GM13976 (cell line): ENCODE results near the gene GINS2.

Experiments
- DNase-seq: peaks from one replicate; pipeline ENCODE4 v3.0.0; 2012; ENCODE audit warnings: low spot score
- in situ Hi-C: fragments of 300-500 bp; cut with MboI; formaldehyde crosslinking; loops from one replicate; pipeline ENCODE4 v1.12.0; 2022; ENCODE audit warnings: low sequenced_read_pairs, mixed read lengths, inconsistent platforms; ENCODE audit not compliant: unreplicated experiment
- TF ChIP-seq, protein P1 (sequence below): IDR thresholded peaks from 2 replicates; pipeline ENCODE4 v1.5.1; 2012; ENCODE audit warnings: borderline replicate concordance, mild to moderate bottlenecking; ENCODE audit not compliant: insufficient read depth; ENCODE audit errors: extremely low read depth, missing control alignments, control extremely low read depth

GINS2 gene

DNA sequence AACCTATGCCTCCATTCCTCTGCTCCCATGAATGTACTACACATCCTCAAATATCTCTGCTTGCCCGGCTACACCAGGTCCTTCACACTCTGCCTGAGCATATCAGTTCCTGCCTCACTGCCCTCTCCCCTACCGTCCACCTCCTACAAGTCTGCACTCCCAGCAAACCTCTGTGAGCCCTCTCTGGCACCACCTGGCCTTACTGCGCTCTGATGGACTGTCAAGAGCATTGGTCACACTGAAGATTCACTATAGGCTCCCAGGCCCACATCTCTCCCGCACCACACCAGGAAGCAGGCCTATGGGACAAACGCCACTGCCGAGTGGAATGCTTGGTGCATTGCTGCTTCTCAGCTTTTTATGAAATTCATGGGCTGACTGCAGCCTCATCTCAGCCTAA lies 8.9 kb downstream of the GINS2 start:
- in situ Hi-C loops = no loop called here
- no peak for DNase-seq
- TF ChIP-seq, protein P1, sequence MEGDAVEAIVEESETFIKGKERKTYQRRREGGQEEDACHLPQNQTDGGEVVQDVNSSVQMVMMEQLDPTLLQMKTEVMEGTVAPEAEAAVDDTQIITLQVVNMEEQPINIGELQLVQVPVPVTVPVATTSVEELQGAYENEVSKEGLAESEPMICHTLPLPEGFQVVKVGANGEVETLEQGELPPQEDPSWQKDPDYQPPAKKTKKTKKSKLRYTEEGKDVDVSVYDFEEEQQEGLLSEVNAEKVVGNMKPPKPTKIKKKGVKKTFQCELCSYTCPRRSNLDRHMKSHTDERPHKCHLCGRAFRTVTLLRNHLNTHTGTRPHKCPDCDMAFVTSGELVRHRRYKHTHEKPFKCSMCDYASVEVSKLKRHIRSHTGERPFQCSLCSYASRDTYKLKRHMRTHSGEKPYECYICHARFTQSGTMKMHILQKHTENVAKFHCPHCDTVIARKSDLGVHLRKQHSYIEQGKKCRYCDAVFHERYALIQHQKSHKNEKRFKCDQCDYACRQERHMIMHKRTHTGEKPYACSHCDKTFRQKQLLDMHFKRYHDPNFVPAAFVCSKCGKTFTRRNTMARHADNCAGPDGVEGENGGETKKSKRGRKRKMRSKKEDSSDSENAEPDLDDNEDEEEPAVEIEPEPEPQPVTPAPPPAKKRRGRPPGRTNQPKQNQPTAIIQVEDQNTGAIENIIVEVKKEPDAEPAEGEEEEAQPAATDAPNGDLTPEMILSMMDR = no peak

GRCh38 chr16:85678821-85679220 lies 9.9 kb downstream of the GINS2 start:
- in situ Hi-C loops = no loop called here
- DNase-seq = no peak
- TF ChIP-seq, protein P1 = no peak

GRCh38 chr16:85678016-85678415 lies 10.7 kb downstream of the GINS2 start:
- DNase-seq = no peak
- in situ Hi-C loops = no loop called here
- TF ChIP-seq, protein P1 = no peak

DNA sequence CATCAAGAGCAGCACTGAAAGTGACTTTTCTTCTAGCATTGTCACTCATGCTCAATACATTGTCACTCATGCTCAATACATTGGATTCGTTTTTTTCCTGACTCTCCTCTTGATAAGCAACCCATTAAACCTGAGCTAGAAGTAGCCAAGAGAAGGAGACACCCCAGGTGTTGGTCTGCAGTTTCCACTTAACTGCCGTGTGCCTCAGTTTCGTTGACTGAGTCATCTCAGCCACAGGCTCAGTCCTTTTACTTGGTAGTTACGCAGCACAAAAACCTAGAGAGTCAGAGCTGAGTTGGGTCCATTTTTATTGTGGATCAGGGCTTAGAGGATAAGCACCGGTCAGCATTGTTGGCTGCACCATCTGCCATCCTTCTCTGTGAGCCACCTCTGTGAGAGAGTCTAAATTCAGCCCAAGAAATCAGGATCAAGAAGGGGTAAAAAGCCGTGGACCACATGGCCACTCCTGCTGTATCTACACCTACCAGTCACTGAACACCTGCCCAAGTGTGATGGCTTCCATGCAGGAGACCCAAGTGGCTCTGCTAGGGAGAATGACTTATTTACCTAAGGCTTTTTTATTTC lies 11.3 kb downstream of the GINS2 start:
- no peak for DNase-seq
- in situ Hi-C loops = no loop called here
- TF ChIP-seq, protein P1 = no peak

DNA sequence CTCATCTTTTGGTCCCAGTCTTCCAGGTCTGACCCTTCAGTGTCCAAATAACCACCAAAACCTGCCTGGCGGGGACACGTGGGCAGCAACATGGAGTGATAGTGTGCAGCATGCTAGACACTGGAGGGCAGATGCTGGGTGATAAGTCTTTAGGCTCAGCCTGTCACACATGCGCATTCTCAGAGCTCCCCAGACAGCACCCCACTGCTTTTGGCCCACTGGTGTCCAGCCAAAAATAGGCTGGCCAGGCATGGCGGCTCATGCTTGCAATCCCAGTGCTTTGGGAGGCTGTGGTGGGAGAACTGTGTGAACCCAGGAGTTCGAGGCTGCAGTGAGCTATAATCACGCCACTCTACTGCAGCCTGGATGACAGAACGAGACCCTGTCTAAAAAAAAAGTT lies 12.3 kb downstream of the GINS2 start:
- DNase-seq = no peak
- in situ Hi-C loops = no loop called here
- TF ChIP-seq, protein P1 = no peak

DNA sequence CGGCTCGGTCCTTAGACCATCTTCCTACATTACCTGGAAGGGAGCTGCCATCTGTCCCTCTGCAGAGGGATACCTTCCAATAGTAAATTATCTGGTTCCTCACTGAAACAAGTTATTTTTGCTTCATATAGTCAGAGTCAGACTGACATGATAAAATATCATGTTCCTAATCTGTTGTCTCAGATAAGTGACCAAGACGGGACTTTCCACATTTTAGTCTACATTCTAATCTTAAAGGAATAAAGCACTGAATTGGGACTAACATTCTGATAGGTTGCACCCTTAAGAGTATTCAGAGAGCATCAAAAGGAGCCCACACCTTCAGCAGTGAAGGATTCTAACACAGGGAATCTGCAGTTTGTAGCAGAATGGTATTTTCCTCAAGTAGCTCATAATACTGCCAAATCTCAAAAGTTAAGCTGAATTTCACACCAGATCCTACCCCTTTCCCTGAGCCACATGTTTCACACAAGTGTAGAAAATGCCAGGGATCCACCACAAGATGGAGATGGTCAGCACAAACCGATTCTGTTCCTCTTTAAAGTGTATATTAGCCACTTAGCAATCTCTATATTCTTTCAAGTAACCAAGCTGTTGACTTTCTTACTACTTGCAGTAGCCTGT lies 13.4 kb downstream of the GINS2 start:
- in situ Hi-C loops = no loop called here
- no peak for DNase-seq

More for the DNA sequence above, 13.4 kb downstream of the GINS2 start:
- TF ChIP-seq, protein P1 = peak; percentile 15
